ENCODE measurements around the gene CLC.
"Not testable (repeated sequence)": the region's sequence is repeated elsewhere in the genome, so short reads cannot be mapped to it uniquely, and the experiment has no call there.

CLC gene

DNA sequence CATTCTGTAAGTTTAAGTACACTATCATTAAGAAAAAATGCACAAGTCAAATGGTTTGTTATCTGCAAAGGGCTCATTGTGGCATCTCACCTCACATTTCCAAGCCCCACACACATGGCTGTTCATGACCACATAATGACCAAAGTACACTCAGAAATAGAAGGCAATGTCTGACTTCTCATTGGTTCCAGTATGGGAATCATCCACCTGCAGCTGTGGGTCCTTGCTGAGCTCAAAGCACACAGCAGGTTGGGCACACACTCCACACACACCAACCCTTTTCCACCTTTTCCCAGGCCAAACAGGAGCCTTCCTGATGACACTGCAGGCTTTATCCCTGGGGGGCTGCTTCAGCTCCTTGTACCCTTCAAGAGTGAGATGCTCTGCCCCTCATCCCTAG is 11.8 kb downstream of the CLC start:
- no peak overlapping the region for H3K4me3 ChIP-seq (ENCODE audit: control insufficient read depth, low read depth, low read length)
- TF ChIP-seq, protein P1, sequence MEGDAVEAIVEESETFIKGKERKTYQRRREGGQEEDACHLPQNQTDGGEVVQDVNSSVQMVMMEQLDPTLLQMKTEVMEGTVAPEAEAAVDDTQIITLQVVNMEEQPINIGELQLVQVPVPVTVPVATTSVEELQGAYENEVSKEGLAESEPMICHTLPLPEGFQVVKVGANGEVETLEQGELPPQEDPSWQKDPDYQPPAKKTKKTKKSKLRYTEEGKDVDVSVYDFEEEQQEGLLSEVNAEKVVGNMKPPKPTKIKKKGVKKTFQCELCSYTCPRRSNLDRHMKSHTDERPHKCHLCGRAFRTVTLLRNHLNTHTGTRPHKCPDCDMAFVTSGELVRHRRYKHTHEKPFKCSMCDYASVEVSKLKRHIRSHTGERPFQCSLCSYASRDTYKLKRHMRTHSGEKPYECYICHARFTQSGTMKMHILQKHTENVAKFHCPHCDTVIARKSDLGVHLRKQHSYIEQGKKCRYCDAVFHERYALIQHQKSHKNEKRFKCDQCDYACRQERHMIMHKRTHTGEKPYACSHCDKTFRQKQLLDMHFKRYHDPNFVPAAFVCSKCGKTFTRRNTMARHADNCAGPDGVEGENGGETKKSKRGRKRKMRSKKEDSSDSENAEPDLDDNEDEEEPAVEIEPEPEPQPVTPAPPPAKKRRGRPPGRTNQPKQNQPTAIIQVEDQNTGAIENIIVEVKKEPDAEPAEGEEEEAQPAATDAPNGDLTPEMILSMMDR (conservative IDR thresholded peaks at IDR 0.05; ENCODE audit: control insufficient read depth, insufficient read depth, low read depth, low read length), result no peak
- DNase-seq (ENCODE audit: low read depth), result no peak

DNA sequence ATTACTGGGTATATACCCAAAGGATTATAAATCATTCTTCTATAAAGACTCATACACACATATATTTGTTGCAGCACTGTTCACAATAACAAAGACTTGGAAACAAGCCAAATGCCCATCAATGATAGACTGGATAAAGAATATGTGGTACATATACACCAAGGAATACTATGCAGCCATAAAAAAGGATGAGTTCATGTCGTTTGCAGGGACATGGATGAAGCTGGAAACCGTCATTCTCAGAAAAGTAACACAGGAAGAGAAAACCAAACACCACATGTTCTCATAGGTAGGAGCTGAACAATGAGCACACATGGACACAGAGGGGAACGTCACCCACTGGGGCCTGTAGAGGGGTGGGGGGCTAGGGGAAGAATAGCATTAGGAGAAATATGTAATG is 17.7 kb downstream of the CLC start:
- not testable (repeated sequence) for DNase-seq (ENCODE audit: low read depth); H3K4me3 ChIP-seq (ENCODE audit: control insufficient read depth, low read depth, low read length)

DNA sequence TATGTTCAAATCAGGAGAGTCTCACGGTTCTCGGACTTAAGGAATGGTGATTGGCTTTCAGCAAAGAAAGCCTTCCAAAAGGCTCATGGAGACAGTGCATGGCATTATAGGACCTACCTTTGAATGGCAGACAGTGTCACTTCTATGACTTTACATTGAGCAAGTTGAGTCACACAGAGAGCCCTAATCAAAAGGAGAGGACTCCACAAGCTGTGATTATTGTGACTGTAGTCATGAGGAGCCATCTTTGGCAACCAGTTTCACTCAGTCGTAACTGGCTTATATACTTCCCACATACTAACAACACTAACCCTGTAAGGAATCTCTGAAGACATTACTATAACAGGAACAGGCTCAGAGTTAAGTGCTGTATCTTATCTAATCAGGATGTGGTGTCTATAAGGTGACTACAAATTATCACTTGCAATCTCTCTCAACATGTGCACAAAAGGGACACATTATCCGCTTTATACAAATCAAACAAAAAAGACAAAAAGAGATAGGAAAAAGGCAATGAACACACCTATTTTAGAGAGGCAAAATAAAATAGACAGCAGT is 27.4 kb downstream of the CLC start:
- TF ChIP-seq, protein P1 (conservative IDR thresholded peaks at IDR 0.05; ENCODE audit: control insufficient read depth, insufficient read depth, low read depth, low read length), result no peak
- H3K4me3 ChIP-seq (ENCODE audit: control insufficient read depth, low read depth, low read length), result no peak overlapping the region
- no peak for DNase-seq (ENCODE audit: low read depth)

DNA sequence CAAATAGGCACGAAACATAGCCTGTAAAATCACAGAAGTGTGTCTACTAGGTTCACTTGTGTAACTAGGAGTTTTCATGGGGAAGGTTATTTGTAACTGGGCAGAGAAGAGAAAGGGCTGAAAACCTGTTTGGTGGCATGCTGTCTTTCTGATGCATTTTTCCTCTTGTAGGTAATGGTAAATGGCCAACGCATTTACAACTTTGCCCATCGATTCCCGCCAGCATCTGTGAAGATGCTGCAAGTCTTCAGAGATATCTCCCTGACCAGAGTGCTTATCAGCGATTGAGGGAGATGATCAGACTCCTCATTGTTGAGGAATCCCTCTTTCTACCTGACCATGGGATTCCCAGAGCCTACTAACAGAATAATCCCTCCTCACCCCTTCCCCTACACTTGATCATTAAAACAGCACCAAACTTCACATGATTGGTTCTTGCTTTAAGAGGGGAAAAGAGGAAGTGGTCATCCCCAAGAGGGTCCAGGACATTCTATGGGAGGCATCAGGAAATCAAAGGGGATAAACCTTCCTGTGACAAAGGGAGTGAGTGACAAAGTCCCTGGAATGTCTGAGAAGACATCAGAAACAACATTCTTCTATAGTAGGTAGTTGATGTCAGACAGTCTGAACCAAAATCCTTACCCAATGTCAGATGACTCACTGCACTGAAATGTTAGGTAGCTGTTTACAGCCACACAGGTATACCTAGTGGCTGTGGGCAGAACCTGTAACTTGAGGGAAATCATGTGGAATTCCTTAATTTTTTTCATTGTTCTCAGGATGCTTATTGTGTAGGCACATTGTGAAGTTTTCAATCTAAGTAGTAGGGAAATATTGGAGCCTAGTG is 28.6 kb downstream of the CLC start:
- H3K4me3 ChIP-seq (ENCODE audit: control insufficient read depth, low read depth, low read length), result no peak overlapping the region
- DNase-seq (ENCODE audit: low read depth), result no peak
- TF ChIP-seq, protein P1 (conservative IDR thresholded peaks at IDR 0.05; ENCODE audit: control insufficient read depth, insufficient read depth, low read depth, low read length), result no peak

GRCh38 chr19:39708594-39708993 is 29.2 kb downstream of the CLC start:
- DNase-seq (ENCODE audit: low read depth), result no peak
- TF ChIP-seq, protein P1 (conservative IDR thresholded peaks at IDR 0.05; ENCODE audit: control insufficient read depth, insufficient read depth, low read depth, low read length), result no peak
- H3K4me3 ChIP-seq (ENCODE audit: control insufficient read depth, low read depth, low read length), result no peak overlapping the region

GRCh38 chr19:39705578-39706188 is 32.1 kb downstream of the CLC start:
- H3K4me3 ChIP-seq (ENCODE audit: control insufficient read depth, low read depth, low read length), result no peak overlapping the region
- TF ChIP-seq, protein P1 (conservative IDR thresholded peaks at IDR 0.05; ENCODE audit: control insufficient read depth, insufficient read depth, low read depth, low read length), result no peak
- no peak for DNase-seq (ENCODE audit: low read depth)
